Smooth muscle cell (in vitro differentiated cells): ENCODE results near the gene CTBP1. TPM values are rescaled to one million over a fixed set of nuclear protein-coding genes. Genes with fewer than 3 reads are reported as not detected.

Experiments
- DNase-seq: peaks from one replicate; lab custom pipeline; 2025; ENCODE audit not compliant: unreplicated experiment; lab: John Stamatoyannopoulos, UW
- H2AFZ ChIP-seq: fragments of 200-600 bp; sonication (generic); 2 replicates; pipeline ENCODE4 v1.6.0; 2016; ENCODE audit warnings: antibody characterized with exemption, low read depth, mild to moderate bottlenecking
- H3F3A ChIP-seq: fragments of 200-600 bp; sonication (generic); 2 replicates; pipeline ENCODE4 v1.6.0; 2017; ENCODE audit warnings: antibody characterized with exemption, low read depth
- H3K27ac ChIP-seq: fragments of 200-600 bp; sonication (generic); 2 replicates; pipeline ENCODE4 v1.5.1; 2016; ENCODE audit warnings: low read depth, mild to moderate bottlenecking
- H3K27me3 ChIP-seq: fragments of 200-600 bp; sonication (generic); 2 replicates; pipeline ENCODE4 v1.6.1; 2016; ENCODE audit warnings: low read depth, mild to moderate bottlenecking
- H3K36me3 ChIP-seq: fragments of 200-600 bp; sonication (generic); 2 replicates; pipeline ENCODE4 v1.5.1; 2016; ENCODE audit warnings: low read depth
- H3K4me1 ChIP-seq: fragments of 200-600 bp; sonication (generic); 2 replicates; pipeline ENCODE4 v1.5.1; 2016; ENCODE audit warnings: low read depth
- H3K4me2 ChIP-seq: fragments of 200-600 bp; sonication (generic); 2 replicates; pipeline ENCODE4 v1.6.0; 2016; ENCODE audit warnings: mild to moderate bottlenecking
- H3K4me3 ChIP-seq: fragments of 200-600 bp; sonication (generic); 2 replicates; pipeline ENCODE4 v1.5.1; 2016; ENCODE audit warnings: mild to moderate bottlenecking
- H3K79me2 ChIP-seq: fragments of 200-600 bp; sonication (generic); 2 replicates; pipeline ENCODE4 v1.6.0; 2016; ENCODE audit warnings: low read depth, mild to moderate bottlenecking
- H3K9ac ChIP-seq: fragments of 200-600 bp; sonication (generic); 2 replicates; pipeline ENCODE4 v1.6.0; 2016; ENCODE audit warnings: low read depth
- H3K9me3 ChIP-seq: fragments of 200-600 bp; sonication (generic); replicated peaks from 2 replicates; pipeline ENCODE4 v1.5.1; 2016; ENCODE audit warnings: low read depth
- H4K20me1 ChIP-seq: fragments of 200-600 bp; sonication (generic); 2 replicates; pipeline ENCODE4 v1.6.0; 2016; ENCODE audit warnings: low read depth
- WGBS: methylation state at CpG from one replicate; pipeline ENCODE4 v1.1.7; 2016; ENCODE audit warnings: low lambda C conversion rate; 5-methylcytosine and 5-hydroxymethylcytosine counted together
- polyA plus RNA-seq: library from polyadenylated mRNA; unstranded; fragments of >200 nt; fragmentation: Nextera tagmentation; extraction: Ambion mirVana; gene quantifications from 2 replicates; pipeline ENCODE4 v1.2.1, GENCODE V29; 2016
- total RNA-seq: library from RNA; depleted of rRNA; stranded (reverse); fragments of >200 nt; gene quantifications from 2 replicates; pipeline ENCODE4 v1.2.3, GENCODE V29; 2014
- TF ChIP-seq, protein P1 (sequence below): fragments of 200-600 bp; sonication (generic); IDR thresholded peaks from 2 replicates; pipeline ENCODE4 v1.5.1; 2017; ENCODE audit warnings: borderline replicate concordance, mild to moderate bottlenecking, antibody characterized with exemption; ENCODE audit not compliant: insufficient read depth, poor library complexity, severe bottlenecking

Gene CTBP1
- total and polyA plus RNA-seq, 2 experiments from 2014 or later, result 76.9 to 132 TPM

DNA sequence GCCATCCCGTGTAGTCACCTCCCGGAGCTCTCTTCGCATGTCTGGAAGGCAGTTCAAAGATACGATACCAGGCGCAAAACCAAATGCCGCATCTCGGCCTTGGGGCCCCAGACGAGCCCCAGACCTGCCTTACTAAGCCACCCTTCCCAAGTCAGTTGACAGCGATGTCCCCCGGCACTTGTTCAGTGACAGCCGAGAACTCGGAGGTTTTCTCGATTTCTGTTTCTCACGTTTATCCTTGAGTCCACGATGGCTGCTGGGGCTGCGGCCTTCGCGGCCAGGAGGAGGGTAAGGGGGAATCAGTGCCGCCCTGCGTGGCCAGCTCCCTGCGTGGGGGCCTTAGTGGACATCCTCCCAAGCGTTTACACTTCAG is 48.1 kb upstream of the CTBP1 start:
- Histone ChIP-seq H3K4me3 (no peak overlapping the region), H3K79me2 (peaks cover 87% of the 10 kb centered on the region), H3K4me2 (no peak overlapping the region), H3K9me3 (no peaks in the 10 kb centered on the region), H3K36me3 (no peaks in the 10 kb centered on the region), H3K27ac (peak overlapping the region; percentile 66), H3K27me3 (no peaks in the 10 kb centered on the region), H2AFZ (no peak overlapping the region), H3K4me1 (peaks cover 3% of the 10 kb centered on the region), H4K20me1 (peaks cover 92% of the 10 kb centered on the region), H3F3A (peaks cover 23% of the 10 kb centered on the region), H3K9ac (no peak overlapping the region)
- DNase-seq, result no peak
- TF ChIP-seq, protein P1, sequence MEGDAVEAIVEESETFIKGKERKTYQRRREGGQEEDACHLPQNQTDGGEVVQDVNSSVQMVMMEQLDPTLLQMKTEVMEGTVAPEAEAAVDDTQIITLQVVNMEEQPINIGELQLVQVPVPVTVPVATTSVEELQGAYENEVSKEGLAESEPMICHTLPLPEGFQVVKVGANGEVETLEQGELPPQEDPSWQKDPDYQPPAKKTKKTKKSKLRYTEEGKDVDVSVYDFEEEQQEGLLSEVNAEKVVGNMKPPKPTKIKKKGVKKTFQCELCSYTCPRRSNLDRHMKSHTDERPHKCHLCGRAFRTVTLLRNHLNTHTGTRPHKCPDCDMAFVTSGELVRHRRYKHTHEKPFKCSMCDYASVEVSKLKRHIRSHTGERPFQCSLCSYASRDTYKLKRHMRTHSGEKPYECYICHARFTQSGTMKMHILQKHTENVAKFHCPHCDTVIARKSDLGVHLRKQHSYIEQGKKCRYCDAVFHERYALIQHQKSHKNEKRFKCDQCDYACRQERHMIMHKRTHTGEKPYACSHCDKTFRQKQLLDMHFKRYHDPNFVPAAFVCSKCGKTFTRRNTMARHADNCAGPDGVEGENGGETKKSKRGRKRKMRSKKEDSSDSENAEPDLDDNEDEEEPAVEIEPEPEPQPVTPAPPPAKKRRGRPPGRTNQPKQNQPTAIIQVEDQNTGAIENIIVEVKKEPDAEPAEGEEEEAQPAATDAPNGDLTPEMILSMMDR, result no peak
- WGBS, result 87% methylated on average over 22 of the region's 22 CpGs

DNA sequence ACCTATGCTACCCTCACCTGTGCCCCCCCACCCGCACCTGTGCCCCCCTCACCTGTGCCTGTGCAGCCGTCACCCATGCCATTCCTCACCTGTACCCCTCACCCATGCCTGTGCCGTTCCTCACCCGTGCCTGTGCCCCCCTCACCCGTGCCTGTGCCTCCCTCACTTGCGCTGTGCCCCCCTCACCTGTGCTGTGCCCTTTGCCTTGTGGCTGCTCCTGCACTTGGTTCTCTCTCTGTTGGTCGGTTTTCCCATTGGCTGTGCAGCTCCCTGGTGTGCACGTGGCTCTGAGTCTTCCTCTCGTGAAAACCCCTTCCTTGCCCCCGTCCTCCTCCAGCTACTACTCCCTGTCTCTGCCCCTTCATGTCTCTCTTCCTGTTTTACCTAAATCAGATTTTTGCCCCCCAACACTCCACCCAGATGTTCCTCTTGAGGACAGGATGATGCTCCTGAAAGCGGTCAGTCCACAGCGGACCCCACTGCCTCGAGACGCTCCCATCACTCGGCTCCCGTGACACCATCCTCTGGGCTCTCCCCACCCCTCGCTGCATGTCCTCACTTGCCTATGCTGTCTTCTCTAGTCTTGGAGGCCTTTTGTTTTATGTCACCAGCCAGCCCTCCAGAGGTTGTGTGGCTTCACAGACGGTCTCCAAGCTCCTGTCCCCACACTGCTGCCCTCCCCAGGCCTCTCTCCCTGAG is 47.5 kb upstream of the CTBP1 start:
- H2AFZ ChIP-seq, result no peak overlapping the region
- H3F3A ChIP-seq, result peaks cover 17% of the 10 kb centered on the region
- 93% methylated on average over 16 of the region's 18 CpGs for WGBS
- H4K20me1 ChIP-seq, result peaks cover 92% of the 10 kb centered on the region
- no peak for DNase-seq
- peaks cover 5% of the 10 kb centered on the region for H3K4me1 ChIP-seq
- H3K9ac ChIP-seq, result no peak overlapping the region
- H3K27me3 ChIP-seq, result no peaks in the 10 kb centered on the region
- H3K27ac ChIP-seq, result peak overlapping the region; percentile 66
- no peaks in the 10 kb centered on the region for H3K9me3 ChIP-seq
- H3K36me3 ChIP-seq, result no peaks in the 10 kb centered on the region
- no peak overlapping the region for H3K4me3 ChIP-seq
- no peak overlapping the region for H3K4me2 ChIP-seq
- H3K79me2 ChIP-seq, result peaks cover 87% of the 10 kb centered on the region
- TF ChIP-seq, protein P1, result no peak

DNA sequence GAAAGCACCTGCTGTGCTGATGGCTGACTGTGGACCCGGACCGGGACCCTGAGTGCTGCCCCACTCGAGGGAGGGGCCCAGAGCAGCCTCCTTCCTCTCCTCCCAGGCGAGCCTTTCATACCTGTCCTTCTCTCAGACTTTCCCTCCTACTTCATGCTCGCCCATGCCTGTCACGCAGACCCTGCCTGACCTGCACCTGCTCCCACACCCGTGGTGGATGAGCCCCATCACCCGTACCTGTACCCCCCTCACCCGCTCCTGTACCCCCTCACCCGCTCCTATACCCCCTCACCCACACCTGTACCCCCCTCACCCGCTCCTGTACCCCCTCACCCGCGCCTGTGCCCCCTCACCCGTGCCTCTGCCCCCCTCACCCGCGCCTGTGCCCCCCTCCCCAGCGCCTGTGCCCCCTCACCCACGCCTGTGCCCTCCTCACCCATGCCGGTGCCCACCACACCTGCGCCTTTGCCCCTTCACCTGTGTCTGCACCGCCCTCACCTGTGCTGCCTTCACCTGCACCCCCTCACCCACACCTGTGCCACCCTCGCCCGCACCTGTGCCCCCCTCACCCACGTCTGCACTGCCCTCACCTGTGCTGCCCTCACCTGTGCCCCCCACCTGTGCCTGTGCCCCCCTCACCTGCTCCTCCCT is 46.6 kb upstream of the CTBP1 start:
- no peak overlapping the region for H3K9ac ChIP-seq

More for the DNA sequence above, 46.6 kb upstream of the CTBP1 start:
- peaks cover 92% of the 10 kb centered on the region for H4K20me1 ChIP-seq
- H2AFZ ChIP-seq, result no peak overlapping the region
- H3F3A ChIP-seq, result peaks cover 9% of the 10 kb centered on the region
- 93% methylated on average over 7 of the region's 24 CpGs for WGBS
- TF ChIP-seq, protein P1, result no peak
- no peak overlapping the region for H3K27ac ChIP-seq
- H3K4me2 ChIP-seq, result no peak overlapping the region
- H3K9me3 ChIP-seq, result no peaks in the 10 kb centered on the region
- H3K27me3 ChIP-seq, result no peaks in the 10 kb centered on the region
- H3K4me1 ChIP-seq, result peaks cover 12% of the 10 kb centered on the region
- peaks cover 90% of the 10 kb centered on the region for H3K79me2 ChIP-seq
- no peak for DNase-seq
- H3K4me3 ChIP-seq, result no peak overlapping the region
- no peaks in the 10 kb centered on the region for H3K36me3 ChIP-seq
